Right atrium auricular region (tissue), 2 donors: ENCODE measurements around the gene PTPRC. TPM values are rescaled to one million over a fixed set of nuclear protein-coding genes. Genes with fewer than 3 reads are reported as not detected.

Experiments
- DNase-seq: peaks from one replicate; pipeline ENCODE4 v3.0.0-alpha.2; 2019; ENCODE audit warnings: low spot score
- H3K27ac ChIP-seq, 2 donors: fragments of 200-600 bp; sonication (generic); 1 replicate in 1 of 2; 2 replicates in 1 of 2; pipeline ENCODE4 v1.5.1; 2016 to 2019
- H3K27me3 ChIP-seq, 2 donors: fragments of 200-600 bp; sonication (generic); one replicate each; pipeline versions ENCODE4 v1.5.1 to v1.6.0; 2017 to 2019
- H3K36me3 ChIP-seq: fragments of 200-600 bp; sonication (generic); one replicate; pipeline ENCODE4 v1.5.1; 2016
- H3K4me1 ChIP-seq, 2 donors: fragments of 200-600 bp; sonication (generic); one replicate each; pipeline versions ENCODE4 v1.5.1 to v1.6.0; 2017 to 2019
- H3K4me3 ChIP-seq, 2 donors: fragments of 200-600 bp; sonication (generic); 1 replicate in 1 of 2; 2 replicates in 1 of 2; pipeline ENCODE4 v1.5.1; 2017 to 2019; ENCODE audit warnings: mild to moderate bottlenecking in 1 of 2, moderate library complexity in 1 of 2
- H3K9me3 ChIP-seq, 2 donors: fragments of 200-600 bp; sonication (generic); one replicate each; pipeline ENCODE4 v1.5.1; 2019
- total RNA-seq, 2 donors: library from RNA; depleted of rRNA; stranded (reverse); fragments of >200 nt; gene quantifications; one replicate each; pipeline ENCODE4 v1.1.0, GENCODE V29; 2016
- TF ChIP-seq, protein P1 (sequence below), 2 donors: fragments of 200-600 bp; sonication (generic); IDR thresholded peaks; one replicate each; pipeline ENCODE4 v1.5.1; 2019; ENCODE audit warnings: antibody characterized with exemption in 2 of 2

PTPRC gene
- total RNA-seq, 2 donors from 2014 or later = 5.5 to 10.1 TPM

DNA sequence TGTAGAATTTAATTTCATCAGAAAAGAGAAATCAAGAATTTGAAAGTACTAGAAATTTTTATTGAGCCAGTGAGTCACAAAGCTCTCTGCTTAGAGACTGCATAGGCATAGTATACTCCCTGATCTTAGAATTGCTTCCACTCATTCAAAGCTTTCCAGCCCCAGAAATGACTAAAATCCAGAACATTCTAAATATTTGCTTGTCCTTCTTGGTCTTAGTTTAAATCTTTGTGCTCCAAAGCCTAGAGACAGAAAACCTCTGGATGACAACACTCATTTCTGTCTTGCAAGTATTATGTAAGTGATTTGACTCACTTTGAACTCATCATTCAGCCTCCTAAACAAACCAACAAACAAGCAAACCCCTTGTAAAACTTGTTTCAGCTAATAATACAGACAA, 74.2 kb downstream of the PTPRC start:
- no peak overlapping the region for H3K4me3 ChIP-seq
- no peak overlapping the region for H3K27ac ChIP-seq
- no peaks in the 10 kb centered on the region for H3K36me3 ChIP-seq
- TF ChIP-seq, protein P1, sequence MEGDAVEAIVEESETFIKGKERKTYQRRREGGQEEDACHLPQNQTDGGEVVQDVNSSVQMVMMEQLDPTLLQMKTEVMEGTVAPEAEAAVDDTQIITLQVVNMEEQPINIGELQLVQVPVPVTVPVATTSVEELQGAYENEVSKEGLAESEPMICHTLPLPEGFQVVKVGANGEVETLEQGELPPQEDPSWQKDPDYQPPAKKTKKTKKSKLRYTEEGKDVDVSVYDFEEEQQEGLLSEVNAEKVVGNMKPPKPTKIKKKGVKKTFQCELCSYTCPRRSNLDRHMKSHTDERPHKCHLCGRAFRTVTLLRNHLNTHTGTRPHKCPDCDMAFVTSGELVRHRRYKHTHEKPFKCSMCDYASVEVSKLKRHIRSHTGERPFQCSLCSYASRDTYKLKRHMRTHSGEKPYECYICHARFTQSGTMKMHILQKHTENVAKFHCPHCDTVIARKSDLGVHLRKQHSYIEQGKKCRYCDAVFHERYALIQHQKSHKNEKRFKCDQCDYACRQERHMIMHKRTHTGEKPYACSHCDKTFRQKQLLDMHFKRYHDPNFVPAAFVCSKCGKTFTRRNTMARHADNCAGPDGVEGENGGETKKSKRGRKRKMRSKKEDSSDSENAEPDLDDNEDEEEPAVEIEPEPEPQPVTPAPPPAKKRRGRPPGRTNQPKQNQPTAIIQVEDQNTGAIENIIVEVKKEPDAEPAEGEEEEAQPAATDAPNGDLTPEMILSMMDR (IDR thresholded peaks at IDR 0.05) = no peak
- H3K27me3 ChIP-seq = no peaks in the 10 kb centered on the region
- no peak for DNase-seq
- H3K4me1 ChIP-seq = no peaks in the 10 kb centered on the region
- H3K9me3 ChIP-seq = peaks cover 0 to 2% of the 10 kb centered on the region in 2 donors

DNA sequence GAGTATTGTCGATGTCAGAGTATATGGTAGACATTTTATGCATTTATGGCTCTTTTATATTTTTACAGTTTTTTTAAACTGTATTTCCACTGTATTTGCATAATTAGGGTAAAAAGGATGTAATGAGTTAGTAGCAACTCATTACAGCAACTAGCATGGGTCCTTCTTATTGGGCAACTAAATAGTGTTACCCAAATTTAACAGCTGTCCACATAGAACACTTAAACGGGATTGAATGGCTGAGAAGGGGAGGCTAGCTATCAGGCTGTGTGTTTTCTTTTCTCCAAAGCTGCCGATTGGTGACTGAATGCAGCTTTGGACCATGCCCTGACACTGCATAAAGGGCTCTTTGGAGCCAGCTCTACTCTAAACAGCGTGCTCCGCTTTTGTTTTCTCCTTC, 75.4 kb downstream of the PTPRC start:
- no peak for DNase-seq
- Histone ChIP-seq H3K4me1 (no peaks in the 10 kb centered on the region), H3K36me3 (no peaks in the 10 kb centered on the region), H3K27me3 (no peaks in the 10 kb centered on the region), H3K4me3 (no peak overlapping the region), H3K9me3 (no peaks in the 10 kb centered on the region), H3K27ac (no peak overlapping the region)
- TF ChIP-seq, protein P1 (IDR thresholded peaks at IDR 0.05) = no peak

DNA sequence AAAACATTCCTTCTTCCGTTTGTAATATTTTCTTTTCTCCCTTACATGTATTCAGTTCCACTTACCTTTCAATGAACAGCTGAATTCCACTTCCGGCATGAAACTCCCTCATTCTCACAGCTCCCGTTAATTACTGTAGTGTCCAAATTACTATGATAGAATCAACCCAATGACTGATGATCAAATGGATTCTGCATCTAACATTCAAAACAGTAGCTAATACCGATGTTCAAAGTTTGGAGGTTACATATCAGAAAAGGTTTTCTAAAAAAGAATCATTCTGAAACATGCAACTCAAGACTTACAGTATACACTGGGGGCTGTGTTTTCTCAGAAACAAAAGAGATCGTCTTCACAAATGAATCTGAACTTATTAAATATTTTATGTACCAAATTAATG, 77.2 kb downstream of the PTPRC start:
- Histone ChIP-seq H3K27me3 (no peaks in the 10 kb centered on the region), H3K36me3 (no peaks in the 10 kb centered on the region), H3K4me3 (no peak overlapping the region), H3K27ac (no peak overlapping the region), H3K9me3 (no peaks in the 10 kb centered on the region), H3K4me1 (no peaks in the 10 kb centered on the region)
- TF ChIP-seq, protein P1 (IDR thresholded peaks at IDR 0.05) = no peak
- no peak for DNase-seq

DNA sequence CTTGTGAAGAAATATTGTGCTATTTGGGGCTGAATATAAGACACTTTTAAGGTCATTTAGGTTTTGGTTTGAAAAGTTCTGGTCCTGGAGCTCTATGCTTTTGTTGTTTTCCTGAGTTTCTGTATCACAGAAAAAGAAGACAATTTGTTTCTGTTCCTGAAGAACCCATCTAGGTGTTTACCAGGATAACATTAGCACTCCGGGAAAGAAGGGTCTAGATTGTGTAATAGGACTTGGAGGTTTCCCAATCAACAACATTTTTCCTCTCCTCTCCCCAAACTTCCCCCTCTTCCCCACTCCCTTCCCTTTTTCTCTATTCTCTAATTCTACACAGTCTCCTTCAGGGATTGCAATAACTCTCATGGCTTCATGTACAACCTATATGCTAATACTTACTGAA, 78.7 kb downstream of the PTPRC start:
- Histone ChIP-seq H3K4me3 (no peak overlapping the region), H3K4me1 (no peaks in the 10 kb centered on the region), H3K9me3 (no peaks in the 10 kb centered on the region), H3K27ac (no peak overlapping the region), H3K27me3 (no peaks in the 10 kb centered on the region), H3K36me3 (no peaks in the 10 kb centered on the region)
- no peak for DNase-seq
- TF ChIP-seq, protein P1 (IDR thresholded peaks at IDR 0.05) = no peak

DNA sequence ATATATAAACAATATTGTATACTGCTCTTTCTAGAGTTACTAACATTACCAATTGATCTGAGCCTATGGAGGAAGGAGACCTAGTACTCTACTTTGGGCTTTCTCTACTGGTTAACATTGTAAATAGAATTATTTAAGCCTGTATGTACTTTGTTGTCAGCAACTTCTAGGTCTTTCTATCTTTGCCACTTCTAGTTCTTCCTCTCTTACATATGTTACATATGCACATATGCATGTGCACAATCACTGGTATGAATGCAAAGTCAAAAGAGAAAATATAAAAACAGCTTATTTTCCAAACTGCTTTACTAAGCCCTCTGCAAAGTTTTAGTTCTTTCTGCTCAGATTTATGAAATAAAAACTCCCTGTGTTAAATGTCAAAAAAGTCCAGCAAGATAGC, 84.3 kb downstream of the PTPRC start:
- TF ChIP-seq, protein P1 (IDR thresholded peaks at IDR 0.05) = no peak
- no peaks in the 10 kb centered on the region for H3K9me3 ChIP-seq
- H3K27ac ChIP-seq = no peak overlapping the region
- H3K27me3 ChIP-seq = no peaks in the 10 kb centered on the region
- no peak for DNase-seq
- no peak overlapping the region for H3K4me3 ChIP-seq
- H3K4me1 ChIP-seq = no peaks in the 10 kb centered on the region
- H3K36me3 ChIP-seq = no peaks in the 10 kb centered on the region

DNA sequence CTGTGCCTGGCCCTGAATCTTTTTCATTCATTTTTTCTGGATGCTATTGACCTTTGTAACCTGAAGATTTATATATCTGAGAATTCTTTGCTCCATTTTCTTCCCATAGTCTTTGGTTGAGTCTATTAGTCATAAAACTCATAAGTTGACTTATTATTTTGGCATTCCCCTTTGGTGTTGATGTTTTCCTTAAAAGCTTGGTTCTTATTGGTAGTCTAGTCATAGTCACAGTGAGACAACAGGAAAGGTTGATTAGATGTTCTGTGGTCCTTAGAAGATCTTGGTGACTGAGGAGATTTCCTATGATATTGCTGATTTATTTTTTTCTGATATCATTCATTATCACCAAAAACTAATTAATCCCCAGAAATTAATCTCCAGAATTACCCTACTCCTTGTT, 86.2 kb downstream of the PTPRC start:
- H3K4me1 ChIP-seq = no peaks in the 10 kb centered on the region
- no peak overlapping the region for H3K4me3 ChIP-seq
- no peak overlapping the region for H3K27ac ChIP-seq
- no peaks in the 10 kb centered on the region for H3K27me3 ChIP-seq
- TF ChIP-seq, protein P1 (IDR thresholded peaks at IDR 0.05) = no peak
- no peaks in the 10 kb centered on the region for H3K9me3 ChIP-seq
- no peaks in the 10 kb centered on the region for H3K36me3 ChIP-seq
- DNase-seq = no peak
